GM15510 (cell line): ENCODE results near the gene CREB5.

Source experiments
- POLR2A ChIP-seq: IDR thresholded peaks from 3 replicates; pipeline ENCODE4 v1.6.1; 2011; ENCODE audit warnings: borderline replicate concordance; ENCODE audit not compliant: insufficient read length; ENCODE audit errors: extremely low read depth

The CREB5 gene

GRCh38 chr7:28768577-28769147, 356.3 kb downstream of the CREB5 start:
- TF ChIP-seq POLR2A: no peak

GRCh38 chr7:28771906-28772622, 359.7 kb downstream of the CREB5 start:
- no peak for TF ChIP-seq POLR2A

- TF ChIP-seq POLR2A: no peak
These were observed 361.3 kb downstream of the CREB5 start for GRCh38 chr7:28773423-28774145.

GRCh38 chr7:28774261-28774988, 362.1 kb downstream of the CREB5 start:
- TF ChIP-seq POLR2A: no peak

- TF ChIP-seq POLR2A: no peak
These were observed 364.3 kb downstream of the CREB5 start for GRCh38 chr7:28776463-28777157.

- no peak for TF ChIP-seq POLR2A
These were observed 366.5 kb downstream of the CREB5 start for GRCh38 chr7:28778786-28779185.

- no peak for TF ChIP-seq POLR2A
These were observed 367.6 kb downstream of the CREB5 start for GRCh38 chr7:28779954-28780353.

- TF ChIP-seq POLR2A: no peak
These were observed 370.0 kb downstream of the CREB5 start for GRCh38 chr7:28782362-28782761.

GRCh38 chr7:28784171-28784902, 372.0 kb downstream of the CREB5 start:
- TF ChIP-seq POLR2A: no peak

- TF ChIP-seq POLR2A: no peak
These were observed 373.0 kb downstream of the CREB5 start for GRCh38 chr7:28785041-28785995.

GRCh38 chr7:28787106-28787505, 374.8 kb downstream of the CREB5 start:
- no peak for TF ChIP-seq POLR2A

GRCh38 chr7:28790467-28790866, 378.1 kb downstream of the CREB5 start:
- no peak for TF ChIP-seq POLR2A

GRCh38 chr7:28792858-28793257, 380.5 kb downstream of the CREB5 start:
- no peak for TF ChIP-seq POLR2A
